ENCODE results near the gene LRMDA.

The LRMDA gene

GRCh38 chr10:75716506-75716905 is 285.1 kb downstream of the LRMDA start:
- no peak for DNase-seq (ENCODE audit: low read depth)

DNA sequence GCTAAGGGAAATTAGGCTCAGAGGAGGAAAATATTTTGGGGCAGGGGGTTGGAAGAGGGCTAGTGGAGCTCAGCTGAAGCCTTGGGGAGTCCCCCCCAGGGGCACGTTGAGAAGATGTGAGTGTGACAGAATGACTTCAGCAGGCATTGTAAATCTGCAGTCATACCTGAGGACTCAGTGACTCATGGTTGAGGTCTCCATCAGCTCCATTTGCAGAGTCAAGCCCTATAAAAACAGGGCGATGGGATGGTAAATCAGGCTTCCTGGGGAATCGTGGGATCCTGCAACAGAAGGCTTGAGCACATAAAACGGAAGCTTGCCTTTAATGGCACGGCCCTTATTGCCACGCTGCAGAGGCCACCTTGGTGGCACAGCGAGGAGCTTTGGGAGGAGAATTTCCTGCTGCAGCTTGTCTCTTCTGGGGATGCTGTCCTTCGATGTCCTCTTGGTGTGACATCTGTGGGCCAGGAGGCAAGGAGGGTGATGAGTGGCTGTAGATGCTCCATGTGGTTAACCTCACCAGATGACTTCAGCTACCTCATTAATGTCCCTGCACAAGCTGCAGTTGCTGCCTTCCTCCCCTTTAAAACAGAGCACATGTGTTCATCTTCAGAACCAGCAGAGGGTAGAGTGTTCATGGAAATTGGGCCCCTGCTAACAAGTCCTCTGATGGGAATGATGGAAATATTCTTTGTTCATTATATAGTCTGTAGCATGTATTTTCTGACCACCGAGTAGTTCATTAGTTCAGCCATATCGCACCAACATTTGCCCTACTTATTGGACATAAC is 285.9 kb downstream of the LRMDA start:
- DNase-seq (ENCODE audit: low read depth) = no peak

DNA sequence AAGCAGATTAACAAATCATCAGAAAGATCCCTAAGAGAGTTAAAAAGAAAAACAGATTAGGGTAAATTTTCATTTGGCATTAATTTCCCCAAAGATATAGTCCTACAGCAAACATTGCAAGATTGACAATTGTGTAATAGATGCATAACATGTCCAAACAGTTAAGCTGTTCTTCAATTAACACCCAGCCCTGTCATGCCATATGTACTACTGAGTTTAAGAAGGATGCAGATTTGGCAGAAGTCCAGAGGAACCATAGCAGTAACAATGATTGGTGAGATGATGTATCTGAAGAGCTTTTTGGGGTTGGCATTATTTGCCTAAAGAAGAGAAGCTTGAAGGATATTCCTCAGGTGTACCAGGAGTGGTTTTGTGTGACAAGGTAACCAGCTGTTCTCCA is 287.6 kb downstream of the LRMDA start:
- DNase-seq (ENCODE audit: low read depth) = no peak

DNA sequence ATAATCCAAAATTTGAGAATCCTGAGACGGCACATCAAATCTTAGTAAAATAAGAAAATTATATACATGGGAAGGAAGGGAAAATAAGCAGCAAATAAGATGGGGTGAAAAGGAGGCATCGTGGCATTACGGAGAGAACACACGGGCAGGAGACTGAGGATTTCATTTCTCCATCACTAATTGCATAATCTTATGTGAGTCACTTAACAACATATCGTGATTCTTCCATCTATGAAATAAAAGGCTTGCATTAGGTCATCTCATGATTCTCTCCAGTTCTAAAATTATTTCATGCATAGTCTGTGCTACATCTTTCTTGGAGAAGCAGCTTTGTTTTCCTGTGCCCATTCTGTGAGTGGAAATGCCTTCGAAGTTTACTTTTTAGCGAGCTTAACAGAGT is 288.7 kb downstream of the LRMDA start:
- DNase-seq (ENCODE audit: low read depth) = no peak

- no peak for DNase-seq (ENCODE audit: low read depth)
These were observed 290.6 kb downstream of the LRMDA start for GRCh38 chr10:75722020-75722419.

- no peak for DNase-seq (ENCODE audit: low read depth)
These were observed 291.2 kb downstream of the LRMDA start for GRCh38 chr10:75722609-75723008.

- DNase-seq (ENCODE audit: low read depth) = no peak
These were observed 292.0 kb downstream of the LRMDA start for GRCh38 chr10:75723319-75723980.

DNA sequence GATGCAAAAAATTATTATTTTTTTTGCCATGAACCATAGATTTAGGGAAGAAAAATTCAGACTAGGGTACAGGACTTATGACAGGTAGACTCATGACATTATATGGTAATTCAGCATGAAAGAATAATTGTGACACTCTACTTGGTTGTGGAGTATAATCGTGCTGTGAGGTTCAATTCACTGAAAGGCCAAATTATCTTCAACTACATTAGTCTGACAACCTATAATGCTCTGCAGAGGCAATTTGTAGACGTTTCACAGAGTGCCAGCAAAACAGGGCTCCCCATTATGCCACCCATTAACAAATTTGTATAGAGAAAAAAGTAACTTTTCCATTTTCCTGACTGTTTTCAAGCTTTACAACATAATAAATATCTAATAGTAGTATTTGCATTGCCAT is 292.6 kb downstream of the LRMDA start:
- DNase-seq (ENCODE audit: low read depth) = no peak

DNA sequence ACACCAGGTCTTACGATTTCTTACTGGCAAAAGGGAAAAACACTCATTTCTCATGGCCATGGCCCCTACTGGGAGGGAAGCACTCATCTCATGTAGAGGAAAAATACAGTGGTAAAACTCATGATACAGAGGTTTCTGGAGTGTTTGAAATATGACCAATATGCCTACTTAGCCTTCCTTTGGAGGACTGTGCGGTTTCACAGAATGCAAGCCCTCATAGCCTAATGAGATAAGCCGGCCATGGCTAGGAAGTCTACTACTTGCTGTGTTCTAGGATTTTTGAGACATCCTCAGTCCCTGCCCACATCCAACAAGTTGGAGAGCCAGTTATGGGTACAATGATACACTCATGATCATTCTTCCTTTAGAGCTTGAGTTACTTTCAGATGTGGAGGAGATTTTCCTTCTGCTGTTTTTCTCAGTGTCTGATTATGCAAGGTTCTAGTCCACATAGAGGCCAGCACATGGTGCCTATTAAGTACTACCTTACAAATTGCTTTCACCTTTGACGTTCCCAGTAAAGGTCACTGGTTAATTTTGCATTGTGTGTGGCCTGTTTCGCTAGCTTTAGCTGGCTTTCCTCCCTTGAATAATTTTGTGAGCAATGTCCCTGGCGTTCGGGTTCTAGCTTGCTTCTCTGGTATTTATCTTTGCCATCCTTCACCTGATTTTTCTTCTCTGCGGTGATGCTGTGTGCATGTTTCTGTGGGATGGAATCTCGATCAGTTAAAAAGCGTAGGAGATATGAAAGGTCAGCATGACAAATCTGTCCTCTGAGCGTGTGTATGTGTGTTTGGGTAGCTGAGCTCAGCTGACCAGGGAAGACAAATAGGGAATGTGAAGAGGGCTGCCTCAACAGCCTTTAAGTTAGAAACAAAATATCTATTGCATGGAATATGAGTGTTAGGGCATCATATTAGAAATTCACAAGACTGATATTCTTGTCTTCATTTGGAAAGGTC is 295.4 kb downstream of the LRMDA start:
- no peak for DNase-seq (ENCODE audit: low read depth)

DNA sequence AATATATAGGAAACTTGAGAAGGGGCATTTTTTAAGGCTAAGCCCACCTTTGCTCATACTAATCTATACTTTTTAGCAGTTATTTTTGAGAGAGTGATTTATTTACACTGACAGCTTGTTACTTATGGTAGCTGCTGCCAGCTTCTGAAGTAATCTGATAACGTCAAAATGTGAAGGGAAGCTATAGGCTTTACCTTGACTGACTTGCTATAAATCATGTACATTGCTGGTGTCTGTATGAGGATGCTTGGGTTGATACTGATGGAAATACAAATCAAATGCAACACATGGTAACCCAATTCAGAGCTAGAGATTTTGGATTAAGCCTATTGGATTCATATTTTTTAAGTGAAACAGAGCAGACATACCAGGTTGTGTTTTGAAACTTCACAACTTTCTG is 299.4 kb downstream of the LRMDA start:
- DNase-seq (ENCODE audit: low read depth) = no peak

DNA sequence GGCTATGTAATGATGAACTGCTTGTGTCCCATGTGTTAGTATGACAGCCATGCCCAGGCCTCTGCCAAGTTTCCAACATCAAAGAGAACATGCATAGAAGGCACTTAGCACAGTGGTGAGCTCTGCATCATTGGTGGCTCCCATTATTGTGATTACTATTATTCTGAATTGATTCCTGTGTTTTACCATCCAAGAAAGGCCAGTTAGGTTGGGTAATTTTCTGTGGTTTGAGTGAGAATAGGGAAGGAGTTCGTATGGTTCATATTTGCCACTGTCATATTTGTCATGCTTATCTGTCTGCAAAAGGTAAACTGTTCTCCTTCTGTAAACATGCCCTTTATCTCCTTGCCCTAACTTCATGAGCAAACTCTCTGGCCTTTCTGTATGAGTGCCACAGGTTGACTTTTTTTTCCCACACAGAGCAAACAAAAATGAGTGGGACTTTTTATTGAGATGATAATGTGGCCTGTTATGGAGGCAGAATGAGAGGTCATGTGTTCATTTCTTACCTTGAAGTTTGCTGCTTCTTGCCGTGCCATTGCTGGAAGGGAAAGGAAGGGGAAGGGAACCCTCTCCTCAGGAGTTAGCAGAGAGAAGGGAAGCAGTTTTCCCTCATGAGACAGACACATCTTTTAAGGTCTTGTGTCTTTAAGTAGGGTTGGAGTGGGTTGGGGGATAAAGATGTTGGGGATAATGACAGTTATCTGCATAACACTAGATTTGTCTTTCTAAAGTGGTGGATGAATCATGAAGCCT is 301.9 kb downstream of the LRMDA start:
- DNase-seq (ENCODE audit: low read depth) = no peak

GRCh38 chr10:75736151-75736640 is 304.8 kb downstream of the LRMDA start:
- no peak for DNase-seq (ENCODE audit: low read depth)

GRCh38 chr10:75736889-75737579 is 305.6 kb downstream of the LRMDA start:
- no peak for DNase-seq (ENCODE audit: low read depth)

DNA sequence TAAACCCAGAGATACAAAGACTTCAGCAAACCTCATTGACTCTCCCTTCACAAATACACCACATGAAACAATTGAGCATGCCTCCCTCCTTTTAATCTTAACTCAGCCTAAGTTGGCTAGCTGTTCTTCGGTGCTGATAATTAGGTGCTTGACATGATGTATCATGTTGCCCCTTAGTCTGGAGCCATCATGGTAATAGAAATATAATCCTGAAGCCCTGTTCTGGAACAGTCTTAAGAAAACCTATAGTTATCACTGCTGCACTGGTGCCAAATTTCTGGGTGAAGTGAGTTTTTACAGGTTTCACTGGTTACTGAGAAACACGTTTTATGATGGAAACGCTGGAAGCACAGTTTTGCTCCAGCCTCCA is 306.1 kb downstream of the LRMDA start:
- no peak for DNase-seq (ENCODE audit: low read depth)

DNA sequence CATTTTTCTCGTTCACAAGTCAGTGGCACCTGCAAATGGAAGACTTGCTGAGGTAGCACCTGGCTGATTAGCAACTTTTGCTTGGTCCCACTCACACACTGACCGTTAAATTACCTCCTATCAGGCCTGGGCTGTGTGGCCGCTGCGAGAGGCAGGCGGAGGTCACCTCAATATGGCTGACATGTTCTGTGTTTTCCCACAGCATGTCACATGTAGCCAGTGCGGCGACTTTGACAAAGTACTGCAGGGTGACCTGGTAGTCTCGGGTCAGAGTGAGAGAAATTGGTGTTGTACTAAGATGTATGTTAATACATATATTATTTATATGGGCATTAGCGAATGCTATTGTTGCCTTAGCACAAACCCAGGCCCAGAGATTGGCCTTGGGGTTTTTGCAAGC is 307.5 kb downstream of the LRMDA start:
- no peak for DNase-seq (ENCODE audit: low read depth)

DNA sequence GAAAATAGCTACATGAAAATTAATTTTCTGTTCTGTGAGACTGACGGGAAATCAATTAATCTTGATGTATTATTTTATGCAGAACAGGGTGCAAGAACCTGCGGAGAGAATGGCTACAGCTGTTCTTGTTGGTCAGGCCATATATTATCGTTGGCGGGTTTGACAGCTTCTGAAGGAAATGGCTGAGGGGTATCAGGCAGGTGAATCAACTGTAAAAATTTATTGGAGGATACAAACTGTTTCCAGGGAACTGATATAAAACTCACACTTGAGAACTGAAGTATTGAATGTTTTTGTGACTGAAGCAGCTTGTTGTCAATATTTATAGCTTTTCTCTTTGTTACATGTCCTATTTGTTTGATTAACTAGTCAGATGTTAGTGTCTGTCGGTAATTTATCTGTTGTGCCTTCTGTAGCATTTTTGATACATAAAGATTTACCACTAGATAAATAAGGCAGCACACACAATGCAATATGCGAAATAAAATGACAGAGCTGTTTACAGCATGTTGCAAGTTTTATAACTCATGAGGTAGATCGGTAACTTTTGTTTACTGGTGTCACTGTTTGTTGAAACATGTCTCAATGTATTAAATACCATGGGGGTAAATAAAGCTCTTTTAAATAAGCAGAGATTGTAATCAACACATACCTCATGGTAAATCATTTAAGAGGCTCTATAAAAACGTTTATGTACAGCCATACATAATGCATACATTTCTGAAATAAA is 308.2 kb downstream of the LRMDA start:
- DNase-seq (ENCODE audit: low read depth) = no peak

DNA sequence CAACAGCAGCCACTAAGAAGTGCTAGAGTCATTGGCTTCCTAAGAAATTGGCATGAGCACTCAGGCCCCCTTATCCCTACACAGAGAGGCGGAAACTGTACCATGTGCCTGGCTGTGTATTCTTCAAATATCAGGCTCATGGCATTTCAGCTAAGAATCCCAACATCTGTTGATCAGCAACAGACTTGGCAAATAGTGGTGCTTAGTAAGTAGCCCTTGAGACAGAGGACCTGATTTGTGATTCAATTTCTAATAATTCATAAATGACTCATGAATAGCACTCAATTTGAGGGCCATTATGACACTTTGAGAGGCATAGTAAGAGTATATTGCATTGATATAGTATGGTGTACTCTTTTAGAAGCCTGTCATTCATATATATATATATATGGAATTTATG is 309.1 kb downstream of the LRMDA start:
- no peak for DNase-seq (ENCODE audit: low read depth)

GRCh38 chr10:75742355-75742754 is 310.9 kb downstream of the LRMDA start:
- no peak for DNase-seq (ENCODE audit: low read depth)

DNA sequence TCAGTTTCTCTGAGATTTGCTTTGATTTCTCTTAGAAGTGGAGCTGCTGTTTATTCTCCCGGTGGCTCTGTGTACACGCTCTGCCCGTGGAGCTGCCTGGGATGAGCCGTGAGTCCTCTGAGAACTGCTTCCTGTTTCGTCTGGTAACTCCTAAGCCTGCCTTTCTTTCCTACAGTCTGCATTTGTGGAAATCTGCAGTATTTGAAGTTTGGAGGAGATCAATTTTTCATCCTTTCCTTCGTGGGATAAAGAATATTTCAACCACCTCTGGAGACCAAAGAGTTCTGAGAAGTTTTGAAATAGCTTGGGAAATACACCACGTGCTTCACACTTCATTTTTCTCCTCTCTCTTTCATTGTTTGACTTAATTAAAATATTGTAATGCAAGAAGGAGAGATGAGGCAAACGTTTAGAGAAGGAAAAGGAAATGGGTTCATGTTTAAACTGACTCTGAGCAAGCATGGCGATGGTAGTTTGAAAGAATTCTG is 311.9 kb downstream of the LRMDA start:
- DNase-seq (ENCODE audit: low read depth) = no peak

DNA sequence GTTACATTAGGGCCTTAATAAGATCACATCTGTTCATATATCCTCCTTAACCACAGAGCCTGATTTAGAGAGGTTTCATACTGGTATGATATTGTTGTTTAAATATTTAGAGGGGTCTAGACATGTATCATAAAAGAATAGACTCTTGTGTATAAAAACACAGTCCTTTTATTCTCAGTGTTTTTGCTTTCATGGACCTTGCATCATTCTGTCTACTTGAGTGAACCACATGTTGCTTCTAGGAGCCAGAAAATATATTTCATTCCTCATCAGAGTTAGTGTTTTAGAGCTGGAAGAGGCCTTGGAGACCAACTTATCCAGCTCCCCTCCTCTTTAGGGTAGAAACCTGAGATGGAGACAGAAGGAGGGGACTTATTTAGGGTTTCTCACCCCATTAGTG is 312.8 kb downstream of the LRMDA start:
- DNase-seq (ENCODE audit: low read depth) = no peak

All from activated T-cell treated with anti-CD3 and anti-CD28 coated beads for 1 hour (primary cell).